RWPE1 (cell line): Measurements from ENCODE around the gene LGI2.

Source experiments
- CTCF ChIA-PET: fragments of 350-600 bp; sonication (Branson Sonifier 250); formaldehyde crosslinking; extraction: SDS; loops from one replicate; lab custom pipeline; 2021; lab: Yijun Ruan, JAX
- POLR2A ChIA-PET: fragments of 400-600 bp; formaldehyde crosslinking; extraction: SDS; loops from one replicate; lab custom pipeline; 2020; ENCODE audit warnings: antibody characterized with exemption; ENCODE audit not compliant: low non-redundant PET; lab: Yijun Ruan, JAX
- DNase-seq: peaks from one replicate; pipeline ENCODE4 v3.0.0; 2012; ENCODE audit warnings: low spot score
- H3K27ac ChIP-seq: fragments of 450-650 bp; 2 replicates; pipeline ENCODE4 v1.5.1; 2017
- CTCF ChIP-seq: fragments of 450-650 bp; conservative IDR thresholded peaks from 2 replicates; pipeline ENCODE4 v1.5.1; 2017; ENCODE audit warnings: low read depth, mild to moderate bottlenecking

Gene LGI2

GRCh38 chr4:25001509-25001908, 29.2 kb downstream of the LGI2 start:
- TF ChIP-seq CTCF, result no peak
- POLR2A ChIA-PET, result no interaction called here
- no peak for DNase-seq
- CTCF ChIA-PET, result no interaction called here
- no peak overlapping the region for H3K27ac ChIP-seq

GRCh38 chr4:25000639-25001038, 30.1 kb downstream of the LGI2 start:
- no peak for TF ChIP-seq CTCF
- CTCF ChIA-PET, result interaction anchor here (1.8 kb wide), 1 partner anchor 20 kb away, joined by 5 read pairs; no protein-coding TSS in a partner anchor

GRCh38 chr4:24999392-25000089, 31.2 kb downstream of the LGI2 start:
- TF ChIP-seq CTCF, result no peak
- no peak for DNase-seq
- no peak overlapping the region for H3K27ac ChIP-seq
- ChIA-PET CTCF (interaction anchor here (1.8 kb wide), 1 partner anchor 19 kb away, joined by 5 read pairs; no protein-coding TSS in a partner anchor), POLR2A (no interaction called here)

More at GRCh38 chr4:25000639-25001038, 30.1 kb downstream of the LGI2 start:
- POLR2A ChIA-PET, result no interaction called here
- no peak overlapping the region for H3K27ac ChIP-seq
- no peak for DNase-seq

GRCh38 chr4:24995346-24995919, 35.3 kb downstream of the LGI2 start:
- no peak overlapping the region for H3K27ac ChIP-seq
- ChIA-PET POLR2A (no interaction called here), CTCF (interaction anchor here (0.6 to 0.8 kb wide), 2 partner anchors 25 to 281 kb away, joined by 3 read pairs; no protein-coding TSS in a partner anchor)
- no peak for TF ChIP-seq CTCF
- DNase-seq, result no peak

GRCh38 chr4:24993551-24994080, 37.1 kb downstream of the LGI2 start:
- H3K27ac ChIP-seq, result no peak overlapping the region
- DNase-seq, result no peak
- POLR2A ChIA-PET, result no interaction called here
- CTCF ChIA-PET, result interaction anchor here (0.6 to 0.7 kb wide), 3 partner anchors 13 to 505 kb away, joined by 3 to 6 read pairs (median 3); no protein-coding TSS in a partner anchor
- TF ChIP-seq CTCF, result no peak

- DNase-seq, result no peak
- TF ChIP-seq CTCF, result no peak
- ChIA-PET POLR2A (no interaction called here), CTCF (interaction anchor here (0.7 kb wide), 1 partner anchor 12 kb away, joined by 6 read pairs; no protein-coding TSS in a partner anchor)
- H3K27ac ChIP-seq, result no peak overlapping the region
Observed at GRCh38 chr4:24992968-24993367, 37.8 kb downstream of the LGI2 start.
